Measurements from ENCODE around the gene TMEM151B. TPM values are rescaled to one million over a fixed set of nuclear protein-coding genes. Genes with fewer than 3 reads are reported as not detected.

Gene TMEM151B
- total RNA-seq, 2 donors from 2014 or later: 0.12 to 0.19 TPM

DNA sequence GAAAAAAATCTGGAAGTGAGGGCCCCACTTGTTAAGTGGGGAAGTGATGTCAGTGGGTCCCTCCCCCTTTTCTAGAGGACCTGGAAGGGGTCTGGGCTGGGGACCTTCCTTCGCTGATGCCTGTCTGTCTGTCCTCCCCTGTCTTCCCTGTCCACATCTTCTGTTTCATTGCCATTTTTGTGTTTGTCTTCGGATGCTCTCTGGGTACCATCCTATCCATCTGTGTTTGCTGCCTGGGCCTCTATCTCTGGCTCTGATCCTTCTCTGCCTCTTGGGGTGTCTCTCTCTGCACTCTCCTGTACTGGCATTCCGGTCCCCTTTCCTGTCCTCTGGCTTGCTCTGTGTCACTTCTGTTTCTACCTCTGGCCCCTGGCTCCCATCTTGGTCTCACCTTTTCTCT, 2.3 kb downstream of the TMEM151B start:
- no peak for DNase-seq
- TF ChIP-seq, protein P1, sequence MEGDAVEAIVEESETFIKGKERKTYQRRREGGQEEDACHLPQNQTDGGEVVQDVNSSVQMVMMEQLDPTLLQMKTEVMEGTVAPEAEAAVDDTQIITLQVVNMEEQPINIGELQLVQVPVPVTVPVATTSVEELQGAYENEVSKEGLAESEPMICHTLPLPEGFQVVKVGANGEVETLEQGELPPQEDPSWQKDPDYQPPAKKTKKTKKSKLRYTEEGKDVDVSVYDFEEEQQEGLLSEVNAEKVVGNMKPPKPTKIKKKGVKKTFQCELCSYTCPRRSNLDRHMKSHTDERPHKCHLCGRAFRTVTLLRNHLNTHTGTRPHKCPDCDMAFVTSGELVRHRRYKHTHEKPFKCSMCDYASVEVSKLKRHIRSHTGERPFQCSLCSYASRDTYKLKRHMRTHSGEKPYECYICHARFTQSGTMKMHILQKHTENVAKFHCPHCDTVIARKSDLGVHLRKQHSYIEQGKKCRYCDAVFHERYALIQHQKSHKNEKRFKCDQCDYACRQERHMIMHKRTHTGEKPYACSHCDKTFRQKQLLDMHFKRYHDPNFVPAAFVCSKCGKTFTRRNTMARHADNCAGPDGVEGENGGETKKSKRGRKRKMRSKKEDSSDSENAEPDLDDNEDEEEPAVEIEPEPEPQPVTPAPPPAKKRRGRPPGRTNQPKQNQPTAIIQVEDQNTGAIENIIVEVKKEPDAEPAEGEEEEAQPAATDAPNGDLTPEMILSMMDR (IDR thresholded peaks at IDR 0.05): no peak
- H3K27ac ChIP-seq: no peak overlapping the region
- H3K27me3 ChIP-seq: peaks cover 49% of the 10 kb centered on the region
- no peaks in the 10 kb centered on the region for H3K9me3 ChIP-seq
- H3K9ac ChIP-seq (ENCODE audit: low read depth in 2 of 2, low read length in 2 of 2): no peak overlapping the region
- intact Hi-C loops (cut with DNase I): no loop called here
- no peaks in the 10 kb centered on the region for H3K36me3 ChIP-seq
- no peak overlapping the region for H3K4me3 ChIP-seq
- peaks cover 4% of the 10 kb centered on the region for H3K4me1 ChIP-seq

DNA sequence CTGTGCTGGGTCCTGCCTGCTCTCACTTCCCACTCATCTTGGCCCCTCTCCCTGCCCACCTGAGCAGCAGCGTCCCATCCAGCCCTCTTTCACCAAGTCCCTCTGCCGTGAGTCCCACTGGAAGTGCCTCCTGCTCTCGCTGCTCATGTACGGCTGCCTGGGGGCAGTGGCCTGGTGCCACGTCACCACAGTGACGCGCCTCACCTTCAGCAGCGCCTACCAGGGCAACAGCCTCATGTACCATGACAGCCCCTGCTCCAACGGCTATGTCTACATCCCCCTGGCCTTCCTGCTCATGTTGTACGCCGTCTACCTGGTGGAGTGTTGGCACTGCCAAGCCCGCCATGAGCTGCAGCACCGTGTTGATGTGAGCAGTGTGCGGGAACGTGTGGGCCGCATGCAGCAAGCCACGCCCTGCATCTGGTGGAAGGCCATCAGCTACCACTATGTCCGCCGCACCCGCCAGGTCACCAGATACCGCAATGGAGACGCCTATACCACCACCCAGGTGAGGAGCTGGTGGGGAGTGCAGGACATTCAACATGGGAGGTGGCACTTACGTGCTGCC, 2.8 kb downstream of the TMEM151B start:
- Histone ChIP-seq H3K4me3 (no peak overlapping the region), H3K9ac (ENCODE audit: low read depth in 2 of 2, low read length in 2 of 2) (no peak overlapping the region), H3K27ac (no peak overlapping the region), H3K9me3 (no peaks in the 10 kb centered on the region), H3K4me1 (peaks cover 4% of the 10 kb centered on the region), H3K27me3 (peaks cover 53% of the 10 kb centered on the region), H3K36me3 (no peaks in the 10 kb centered on the region)
- TF ChIP-seq, protein P1 (IDR thresholded peaks at IDR 0.05): no peak
- intact Hi-C loops (cut with DNase I): no loop called here
- DNase-seq: no peak

DNA sequence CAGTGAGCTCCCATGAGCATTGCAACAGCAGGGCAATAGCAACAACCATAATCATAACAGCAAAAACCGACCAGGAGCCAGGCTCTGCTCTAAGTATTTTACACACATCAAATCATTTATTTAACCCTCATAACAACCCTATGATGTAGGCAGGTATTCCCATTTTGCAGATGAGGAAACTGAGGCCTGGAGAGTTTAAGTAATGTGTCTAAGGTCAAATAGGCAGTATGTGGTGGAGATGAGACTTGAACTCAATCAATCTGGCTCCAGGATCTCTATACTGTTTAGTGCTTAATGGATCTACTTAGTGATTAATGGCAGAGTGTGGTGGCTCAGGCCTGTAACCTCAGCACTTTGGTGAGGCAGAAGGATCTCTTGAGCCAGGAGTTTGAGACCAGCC, 3.4 kb downstream of the TMEM151B start:
- H3K36me3 ChIP-seq: no peaks in the 10 kb centered on the region
- H3K27ac ChIP-seq: no peak overlapping the region
- H3K4me3 ChIP-seq: no peak overlapping the region
- intact Hi-C loops (cut with DNase I): no loop called here
- TF ChIP-seq, protein P1 (IDR thresholded peaks at IDR 0.05): no peak
- no peaks in the 10 kb centered on the region for H3K9me3 ChIP-seq
- H3K4me1 ChIP-seq: peaks cover 4% of the 10 kb centered on the region
- no peak overlapping the region for H3K9ac ChIP-seq (ENCODE audit: low read depth in 2 of 2, low read length in 2 of 2)
- no peak for DNase-seq
- peaks cover 54% of the 10 kb centered on the region for H3K27me3 ChIP-seq

DNA sequence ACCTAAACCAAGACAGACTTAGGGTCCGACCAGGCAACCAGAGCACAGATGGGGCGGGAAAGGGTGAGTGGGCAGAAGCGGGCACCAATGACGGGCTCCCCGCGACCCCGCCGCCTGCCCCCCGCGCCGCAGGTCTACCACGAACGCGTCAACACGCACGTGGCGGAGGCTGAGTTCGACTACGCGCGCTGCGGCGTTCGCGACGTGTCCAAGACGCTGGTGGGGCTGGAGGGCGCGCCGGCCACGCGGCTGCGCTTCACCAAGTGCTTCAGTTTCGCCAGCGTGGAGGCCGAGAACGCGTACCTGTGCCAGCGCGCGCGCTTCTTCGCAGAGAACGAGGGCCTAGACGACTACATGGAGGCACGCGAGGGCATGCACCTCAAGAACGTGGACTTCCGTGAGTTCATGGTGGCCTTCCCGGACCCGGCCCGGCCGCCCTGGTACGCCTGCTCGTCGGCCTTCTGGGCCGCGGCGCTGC, 5.1 kb downstream of the TMEM151B start:
- H3K36me3 ChIP-seq: no peaks in the 10 kb centered on the region
- H3K4me1 ChIP-seq: peaks cover 4% of the 10 kb centered on the region
- H3K9ac ChIP-seq (ENCODE audit: low read depth in 2 of 2, low read length in 2 of 2): no peak overlapping the region
- H3K9me3 ChIP-seq: no peaks in the 10 kb centered on the region
- no peak overlapping the region for H3K27ac ChIP-seq
- no peak overlapping the region for H3K4me3 ChIP-seq
- intact Hi-C loops (cut with DNase I): no loop called here
- TF ChIP-seq, protein P1 (IDR thresholded peaks at IDR 0.05): no peak
- peaks cover 41% of the 10 kb centered on the region for H3K27me3 ChIP-seq
- DNase-seq: no peak

DNA sequence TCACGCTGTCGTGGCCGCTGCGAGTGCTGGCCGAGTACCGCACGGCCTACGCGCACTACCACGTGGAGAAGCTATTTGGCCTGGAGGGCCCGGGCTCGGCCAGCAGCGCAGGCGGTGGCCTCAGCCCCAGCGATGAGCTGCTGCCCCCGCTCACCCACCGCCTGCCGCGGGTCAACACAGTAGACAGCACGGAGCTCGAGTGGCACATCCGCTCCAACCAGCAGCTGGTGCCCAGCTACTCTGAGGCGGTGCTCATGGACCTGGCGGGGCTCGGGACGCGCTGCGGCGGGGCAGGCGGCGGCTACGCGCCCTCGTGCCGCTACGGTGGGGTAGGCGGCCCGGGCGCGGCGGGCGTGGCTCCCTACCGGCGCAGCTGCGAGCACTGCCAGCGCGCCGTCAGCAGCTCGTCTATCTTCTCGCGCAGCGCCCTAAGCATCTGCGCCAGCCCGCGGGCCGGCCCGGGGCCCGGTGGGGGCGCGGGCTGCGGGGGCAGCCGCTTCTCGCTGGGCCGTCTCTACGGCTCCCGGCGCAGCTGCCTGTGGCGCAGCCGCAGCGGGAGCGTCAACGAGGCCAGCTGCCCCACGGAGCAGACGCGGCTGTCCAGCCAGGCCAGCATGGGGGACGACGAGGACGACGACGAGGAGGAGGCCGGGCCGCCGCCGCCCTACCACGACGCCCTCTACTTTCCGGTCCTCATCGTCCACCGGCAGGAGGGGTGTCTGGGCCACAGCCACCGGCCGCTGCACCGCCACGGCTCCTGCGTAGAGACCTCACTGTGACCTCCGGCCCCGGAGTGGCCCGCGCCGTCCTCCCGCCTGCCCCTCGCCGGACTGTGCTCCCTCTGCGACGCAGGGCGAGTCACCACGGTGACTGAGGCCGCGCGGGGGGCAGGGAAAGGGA, 5.7 kb downstream of the TMEM151B start:
- DNase-seq: no peak
- H3K9ac ChIP-seq (ENCODE audit: low read depth in 2 of 2, low read length in 2 of 2): no peak overlapping the region

More for the DNA sequence above, 5.7 kb downstream of the TMEM151B start:
- Histone ChIP-seq H3K27ac (no peak overlapping the region), H3K27me3 (peaks cover 37% of the 10 kb centered on the region), H3K36me3 (no peaks in the 10 kb centered on the region), H3K4me3 (peak overlapping the region; percentile 13), H3K4me1 (peaks cover 4% of the 10 kb centered on the region), H3K9me3 (no peaks in the 10 kb centered on the region)
- TF ChIP-seq, protein P1 (IDR thresholded peaks at IDR 0.05): no peak
- intact Hi-C loops (cut with DNase I): no loop called here

All from colonic mucosa (tissue), 4 donors.